Hepatocyte (in vitro differentiated cells): Measurements from ENCODE around the gene ZNF772.

ENCODE experiments used
- EZH2 ChIP-seq: fragments of 200-600 bp; sonication (generic); IDR thresholded peaks from 2 replicates; pipeline ENCODE4 v1.6.1; 2016; ENCODE audit warnings: antibody characterized with exemption, mild to moderate bottlenecking, borderline replicate concordance
- EZH2phosphoT487 ChIP-seq: fragments of 200-600 bp; sonication (generic); IDR thresholded peaks from one replicate; pipeline ENCODE4 v1.6.1; 2018; ENCODE audit warnings: antibody characterized with exemption, mild to moderate bottlenecking, low read depth, moderate library complexity; ENCODE audit not compliant: unreplicated experiment, severe bottlenecking
- TF ChIP-seq, protein P1 (sequence below): fragments of 200-600 bp; sonication (generic); IDR thresholded peaks from 2 replicates; pipeline ENCODE4 v1.5.1; 2016; ENCODE audit warnings: antibody characterized with exemption, mild to moderate bottlenecking; ENCODE audit not compliant: poor library complexity

DNA sequence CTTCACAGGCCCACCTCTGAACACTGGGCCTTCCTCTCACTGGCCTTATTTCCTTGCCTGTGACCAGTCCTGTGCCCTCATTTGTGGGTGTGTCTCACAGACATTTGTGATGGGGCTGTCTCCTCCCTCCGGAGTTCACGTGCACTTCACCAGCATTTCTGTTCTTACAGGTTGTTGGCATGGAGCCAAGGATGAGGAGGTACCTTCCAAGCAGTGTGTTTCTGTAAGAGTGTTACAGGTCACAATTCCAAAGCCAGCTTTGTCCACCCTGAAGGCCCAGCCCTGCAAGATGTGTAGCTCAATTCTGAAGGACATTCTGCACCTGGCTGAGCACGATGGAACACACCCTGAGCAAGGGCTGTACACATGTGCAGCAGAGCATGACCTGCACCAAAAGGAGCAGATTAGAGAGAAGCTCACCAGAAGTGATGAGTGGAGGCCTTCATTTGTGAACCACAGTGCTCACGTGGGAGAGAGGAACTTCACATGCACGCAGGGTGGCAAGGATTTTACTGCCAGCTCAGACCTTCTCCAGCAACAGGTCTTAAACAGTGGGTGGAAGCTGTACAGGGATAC lies 34.2 kb downstream of the ZNF772 start:
- no peak for TF ChIP-seq EZH2
- TF ChIP-seq, protein P1, sequence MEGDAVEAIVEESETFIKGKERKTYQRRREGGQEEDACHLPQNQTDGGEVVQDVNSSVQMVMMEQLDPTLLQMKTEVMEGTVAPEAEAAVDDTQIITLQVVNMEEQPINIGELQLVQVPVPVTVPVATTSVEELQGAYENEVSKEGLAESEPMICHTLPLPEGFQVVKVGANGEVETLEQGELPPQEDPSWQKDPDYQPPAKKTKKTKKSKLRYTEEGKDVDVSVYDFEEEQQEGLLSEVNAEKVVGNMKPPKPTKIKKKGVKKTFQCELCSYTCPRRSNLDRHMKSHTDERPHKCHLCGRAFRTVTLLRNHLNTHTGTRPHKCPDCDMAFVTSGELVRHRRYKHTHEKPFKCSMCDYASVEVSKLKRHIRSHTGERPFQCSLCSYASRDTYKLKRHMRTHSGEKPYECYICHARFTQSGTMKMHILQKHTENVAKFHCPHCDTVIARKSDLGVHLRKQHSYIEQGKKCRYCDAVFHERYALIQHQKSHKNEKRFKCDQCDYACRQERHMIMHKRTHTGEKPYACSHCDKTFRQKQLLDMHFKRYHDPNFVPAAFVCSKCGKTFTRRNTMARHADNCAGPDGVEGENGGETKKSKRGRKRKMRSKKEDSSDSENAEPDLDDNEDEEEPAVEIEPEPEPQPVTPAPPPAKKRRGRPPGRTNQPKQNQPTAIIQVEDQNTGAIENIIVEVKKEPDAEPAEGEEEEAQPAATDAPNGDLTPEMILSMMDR: no peak
- TF ChIP-seq EZH2phosphoT487: no peak
